Measurements from ENCODE around the gene FAM13C. TPM values are rescaled to one million over a fixed set of nuclear protein-coding genes. Genes with fewer than 3 reads are reported as not detected.

Gene FAM13C
- polyA plus RNA-seq, 1 of the 3 experiments (the other 2 are of a cell fraction): 7.6 TPM

GRCh38 chr10:59279991-59280505, 82.3 kb downstream of the FAM13C start:
- Histone ChIP-seq H3K79me2 (ENCODE audit: insufficient read depth) (no peaks in the 10 kb centered on the region), H3K9me2 (no peaks in the 10 kb centered on the region), H2AFZ (ENCODE audit: low read depth) (no peak overlapping the region), H3K27me3 (ENCODE audit: insufficient read depth) (no peaks in the 10 kb centered on the region), H3K4me1 (ENCODE audit: control insufficient read depth in 1 of 2, insufficient read depth in 2 of 2, low read depth in 1 of 2, low read length in 1 of 2) (peaks cover 0 to 14% of the 10 kb centered on the region in 2 experiments; a peak in 1 of 4 replicates), H3K9me3 (no peaks in the 10 kb centered on the region), H3F3A (replicated peaks; ENCODE audit: insufficient read depth) (no peaks in the 10 kb centered on the region), H3K36me3 (replicated peaks in 1 of 2; ENCODE audit: control insufficient read depth in 1 of 2, insufficient read depth in 2 of 2, low read length in 1 of 2) (peaks cover 7 to 17% of the 10 kb centered on the region in 2 experiments), H4K20me1 (ENCODE audit: insufficient read depth) (no peaks in the 10 kb centered on the region), H3K4me3 (ENCODE audit: low read depth in 2 of 2, low read length in 1 of 2) (no peak overlapping the region), H3K27ac (ENCODE audit: low read depth in 2 of 2, low read length in 1 of 2) (no peak overlapping the region), H3K4me2 (no peak overlapping the region), H3K9ac (no peak overlapping the region)
- CTCF ChIA-PET: no interaction called here
- DNase-seq: no peak
- 91% methylated on average over 1 of the region's 1 CpG for WGBS (ENCODE audit: low lambda C conversion rate)
- TF ChIP-seq TAF1 (IDR thresholded peaks at IDR 0.05; ENCODE audit: borderline replicate concordance, low read depth, low read length): no peak
- POLR2A ChIA-PET: no interaction called here

- Histone ChIP-seq H3F3A (replicated peaks; ENCODE audit: insufficient read depth) (no peaks in the 10 kb centered on the region), H3K4me3 (ENCODE audit: low read depth in 2 of 2, low read length in 1 of 2) (no peak overlapping the region), H3K4me2 (no peak overlapping the region), H3K27ac (ENCODE audit: low read depth in 2 of 2, low read length in 1 of 2) (no peak overlapping the region), H4K20me1 (ENCODE audit: insufficient read depth) (no peaks in the 10 kb centered on the region), H3K27me3 (ENCODE audit: insufficient read depth) (no peaks in the 10 kb centered on the region), H3K9ac (no peak overlapping the region), H3K36me3 (replicated peaks in 1 of 2; ENCODE audit: control insufficient read depth in 1 of 2, insufficient read depth in 2 of 2, low read length in 1 of 2) (peaks cover 7 to 17% of the 10 kb centered on the region in 2 experiments), H2AFZ (ENCODE audit: low read depth) (no peak overlapping the region), H3K9me3 (no peaks in the 10 kb centered on the region), H3K4me1 (ENCODE audit: control insufficient read depth in 1 of 2, insufficient read depth in 2 of 2, low read depth in 1 of 2, low read length in 1 of 2) (peaks cover 0 to 14% of the 10 kb centered on the region in 2 experiments; a peak in 1 of 4 replicates), H3K9me2 (no peaks in the 10 kb centered on the region), H3K79me2 (ENCODE audit: insufficient read depth) (no peaks in the 10 kb centered on the region)
- TF ChIP-seq TCF12 (IDR thresholded peaks at IDR 0.05) (no peak), MXI1 (IDR thresholded peaks at IDR 0.05; ENCODE audit: low read depth, low read length) (no peak), RFX5 (IDR thresholded peaks at IDR 0.05; ENCODE audit: low read length) (no peak), JUND (IDR thresholded peaks at IDR 0.05) (no peak), TEAD4 (IDR thresholded peaks at IDR 0.05; ENCODE audit: borderline replicate concordance, insufficient read depth) (no peak), RXRA (IDR thresholded peaks at IDR 0.05; ENCODE audit: borderline replicate concordance, low read depth) (no peak), USF1 (IDR thresholded peaks at IDR 0.05; ENCODE audit: borderline replicate concordance, low read depth) (no peak), CTCF (IDR thresholded peaks at IDR 0.05) (no peak), POLR2AphosphoS5 (IDR thresholded peaks at IDR 0.05; ENCODE audit: low read depth, low read length) (no peak), NRF1 (IDR thresholded peaks at IDR 0.05; ENCODE audit: low read depth, low read length) (no peak)
- ChIA-PET POLR2A (no interaction called here), CTCF (interaction anchor here (0.8 kb wide), 1 partner anchor 28 kb away, joined by 3 read pairs; no protein-coding TSS in a partner anchor)
- DNase-seq: no peak
- 92% methylated on average over 1 of the region's 1 CpG for WGBS (ENCODE audit: low lambda C conversion rate)
Measured at GRCh38 chr10:59279476-59279875, 82.9 kb downstream of the FAM13C start.
